ENCODE measurements around the gene PSMD2.

The PSMD2 gene

GRCh38 chr3:184322731-184323487 lies 23.9 kb downstream of the PSMD2 start:
- Mint-ChIP-seq H3K27ac (no peak overlapping the region), H3K4me1 (peaks cover 23% of the 10 kb centered on the region), H3K27me3 (no peaks in the 10 kb centered on the region), H3K4me3 (no peak overlapping the region), H3K9me3 (no peaks in the 10 kb centered on the region), H3K36me3 (peaks cover 84% of the 10 kb centered on the region)
- no peak for ATAC-seq

DNA sequence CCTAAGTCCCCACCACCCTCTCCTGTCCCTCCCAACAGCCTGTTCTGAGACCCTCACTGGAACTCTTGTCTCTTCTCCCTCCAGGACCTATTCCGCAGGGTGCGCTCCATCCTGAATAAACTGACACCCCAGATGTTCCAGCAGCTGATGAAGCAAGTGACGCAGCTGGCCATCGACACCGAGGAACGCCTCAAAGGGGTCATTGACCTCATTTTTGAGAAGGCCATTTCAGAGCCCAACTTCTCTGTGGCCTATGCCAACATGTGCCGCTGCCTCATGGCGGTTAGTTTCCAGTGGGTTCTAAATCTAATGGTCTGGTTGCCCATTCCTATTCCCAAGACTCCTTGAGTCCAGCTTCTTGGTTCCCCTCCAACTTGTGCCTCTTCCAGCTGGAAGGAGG lies 24.7 kb downstream of the PSMD2 start:
- Mint-ChIP-seq H3K27ac (no peak overlapping the region), H3K4me1 (peaks cover 22% of the 10 kb centered on the region), H3K36me3 (peaks cover 89% of the 10 kb centered on the region), H3K27me3 (no peaks in the 10 kb centered on the region), H3K9me3 (no peaks in the 10 kb centered on the region), H3K4me3 (no peak overlapping the region)
- no peak for ATAC-seq

GRCh38 chr3:184325269-184325668 lies 26.2 kb downstream of the PSMD2 start:
- Mint-ChIP-seq H3K4me3 (no peak overlapping the region), H3K9me3 (no peaks in the 10 kb centered on the region), H3K27ac (peak overlapping the region; percentile 52), H3K27me3 (no peaks in the 10 kb centered on the region), H3K36me3 (peaks cover 92% of the 10 kb centered on the region), H3K4me1 (peaks cover 14% of the 10 kb centered on the region)
- ATAC-seq, result no peak

DNA sequence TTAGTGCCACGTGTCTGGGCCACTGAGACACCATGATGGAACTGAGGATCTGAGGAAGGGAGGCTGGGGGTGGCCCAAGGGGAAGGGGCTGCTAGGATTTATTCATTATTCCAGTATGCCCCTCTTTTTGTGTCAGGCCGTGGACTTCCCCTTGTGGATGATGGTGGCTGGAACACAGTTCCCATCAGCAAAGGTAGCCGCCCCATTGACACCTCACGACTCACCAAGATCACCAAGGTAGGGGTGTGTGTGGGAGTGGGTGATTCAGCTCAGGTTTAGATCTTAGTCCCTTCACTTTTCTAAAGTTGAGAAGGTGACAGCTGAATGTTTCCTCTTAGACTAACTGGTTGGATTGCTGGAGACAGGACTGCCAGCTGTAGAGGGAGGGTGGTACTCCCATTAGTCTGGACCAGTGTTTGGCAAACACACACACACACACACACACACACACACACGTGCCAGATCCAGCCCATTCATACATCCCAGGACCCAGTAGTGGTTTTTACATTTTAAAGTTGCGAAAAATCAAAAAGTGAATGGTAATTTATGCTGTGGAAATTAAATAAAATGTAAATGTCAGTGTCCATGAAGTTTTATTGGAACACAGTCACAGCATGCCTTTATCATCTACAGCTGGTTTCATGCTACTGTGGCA lies 26.8 kb downstream of the PSMD2 start:
- no peak overlapping the region for H3K4me3 Mint-ChIP-seq
- peaks cover 14% of the 10 kb centered on the region for H3K4me1 Mint-ChIP-seq
- no peaks in the 10 kb centered on the region for H3K27me3 Mint-ChIP-seq
- peaks cover 89% of the 10 kb centered on the region for H3K36me3 Mint-ChIP-seq
- ATAC-seq, result no peak
- H3K9me3 Mint-ChIP-seq, result no peaks in the 10 kb centered on the region
- H3K27ac Mint-ChIP-seq, result peak overlapping the region; percentile 52

- Mint-ChIP-seq H3K4me1 (peaks cover 5% of the 10 kb centered on the region), H3K27ac (no peak overlapping the region), H3K9me3 (no peaks in the 10 kb centered on the region), H3K27me3 (no peaks in the 10 kb centered on the region), H3K4me3 (no peak overlapping the region), H3K36me3 (peaks cover 89% of the 10 kb centered on the region)
- no peak for ATAC-seq
These were observed 28.1 kb downstream of the PSMD2 start for GRCh38 chr3:184327171-184327570.

GRCh38 chr3:184328516-184328915 lies 29.5 kb downstream of the PSMD2 start:
- Mint-ChIP-seq H3K36me3 (peaks cover 92% of the 10 kb centered on the region), H3K4me3 (no peak overlapping the region), H3K4me1 (peaks cover 16% of the 10 kb centered on the region), H3K27me3 (no peaks in the 10 kb centered on the region), H3K27ac (peak overlapping the region; percentile 43), H3K9me3 (no peaks in the 10 kb centered on the region)
- no peak for ATAC-seq

DNA sequence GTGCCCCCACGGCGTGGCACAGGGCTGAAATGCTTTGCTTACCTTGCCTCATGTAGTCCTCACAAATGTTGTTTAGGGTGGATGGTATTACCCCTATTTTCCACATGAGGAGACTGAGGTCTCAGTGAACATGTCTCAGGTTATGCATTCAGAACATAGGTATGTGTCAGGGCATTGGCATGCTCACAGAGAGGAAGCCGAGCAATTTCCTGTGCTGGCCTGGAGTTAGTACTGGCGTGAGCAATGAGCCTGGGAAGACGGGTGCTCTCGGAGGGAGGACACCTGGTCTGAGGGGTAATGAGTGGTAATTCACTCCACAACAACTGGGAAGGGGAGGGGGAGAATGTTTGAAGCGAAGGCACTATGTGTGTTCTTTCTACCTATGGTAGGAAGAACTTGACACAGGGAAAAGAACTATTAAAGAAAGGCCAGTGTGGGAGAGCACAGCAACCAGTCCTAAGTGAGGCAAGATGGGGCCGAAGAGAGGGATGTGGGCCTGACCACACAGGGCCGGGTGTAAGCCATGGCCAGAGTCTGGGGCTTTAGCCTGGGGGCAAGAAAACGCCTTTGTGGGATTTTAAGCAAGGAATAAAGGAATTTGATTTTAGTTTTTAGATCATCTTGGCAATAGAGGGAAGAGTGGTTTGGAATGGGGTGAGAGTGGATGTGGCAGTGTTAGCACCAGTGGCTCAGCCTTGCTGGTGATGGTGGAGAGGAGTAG lies 33.5 kb downstream of the PSMD2 start:
- ATAC-seq, result no peak
- H3K36me3 Mint-ChIP-seq, result peaks cover 59% of the 10 kb centered on the region
- peaks cover 4% of the 10 kb centered on the region for H3K27me3 Mint-ChIP-seq
- no peak overlapping the region for H3K4me3 Mint-ChIP-seq
- H3K4me1 Mint-ChIP-seq, result peaks cover 41% of the 10 kb centered on the region
- H3K27ac Mint-ChIP-seq, result peak overlapping the region; percentile 36
- H3K9me3 Mint-ChIP-seq, result no peaks in the 10 kb centered on the region

GRCh38 chr3:184333190-184333589 lies 34.1 kb downstream of the PSMD2 start:
- peaks cover 11% of the 10 kb centered on the region for H3K27me3 Mint-ChIP-seq
- H3K27ac Mint-ChIP-seq, result peak overlapping the region; percentile 36
- no peaks in the 10 kb centered on the region for H3K9me3 Mint-ChIP-seq
- H3K4me1 Mint-ChIP-seq, result peaks cover 48% of the 10 kb centered on the region
- ATAC-seq, result no peak
- peaks cover 52% of the 10 kb centered on the region for H3K36me3 Mint-ChIP-seq
- no peak overlapping the region for H3K4me3 Mint-ChIP-seq

DNA sequence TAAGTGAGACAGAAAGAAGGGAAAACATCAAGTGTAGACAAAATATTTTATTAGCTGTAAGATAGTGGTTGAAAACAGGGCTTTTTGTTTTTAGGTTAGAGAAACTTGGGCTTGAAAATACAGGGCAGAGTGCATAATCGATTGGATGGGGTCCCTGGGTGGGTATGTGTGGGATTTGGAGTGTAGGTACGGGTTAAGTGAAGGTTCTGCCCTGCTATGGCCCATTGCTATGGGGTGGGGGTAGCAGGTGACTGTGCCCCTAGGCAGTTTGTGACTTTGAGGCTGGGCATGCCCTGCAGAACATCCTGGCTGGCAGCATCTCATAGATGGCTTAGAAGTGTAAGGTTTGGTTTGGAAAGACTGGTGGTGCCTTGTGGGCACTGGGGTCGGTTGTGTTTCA lies 34.7 kb downstream of the PSMD2 start:
- Mint-ChIP-seq H3K9me3 (no peaks in the 10 kb centered on the region), H3K36me3 (peaks cover 47% of the 10 kb centered on the region), H3K27ac (peak overlapping the region; percentile 36), H3K27me3 (peaks cover 14% of the 10 kb centered on the region), H3K4me1 (peaks cover 51% of the 10 kb centered on the region), H3K4me3 (no peak overlapping the region)
- ATAC-seq, result no peak

GRCh38 chr3:184334470-184335158 lies 35.6 kb downstream of the PSMD2 start:
- Mint-ChIP-seq H3K27ac (peak overlapping the region; percentile 36), H3K9me3 (no peaks in the 10 kb centered on the region), H3K27me3 (peaks cover 14% of the 10 kb centered on the region), H3K36me3 (peaks cover 43% of the 10 kb centered on the region), H3K4me1 (peaks cover 54% of the 10 kb centered on the region), H3K4me3 (no peak overlapping the region)
- no peak for ATAC-seq

GRCh38 chr3:184335291-184335660 lies 36.2 kb downstream of the PSMD2 start:
- no peak for ATAC-seq
- Mint-ChIP-seq H3K4me1 (peaks cover 54% of the 10 kb centered on the region), H3K4me3 (peak overlapping the region; percentile 89), H3K9me3 (no peaks in the 10 kb centered on the region), H3K27ac (peak overlapping the region; percentile 36), H3K27me3 (peaks cover 14% of the 10 kb centered on the region), H3K36me3 (peaks cover 40% of the 10 kb centered on the region)

DNA sequence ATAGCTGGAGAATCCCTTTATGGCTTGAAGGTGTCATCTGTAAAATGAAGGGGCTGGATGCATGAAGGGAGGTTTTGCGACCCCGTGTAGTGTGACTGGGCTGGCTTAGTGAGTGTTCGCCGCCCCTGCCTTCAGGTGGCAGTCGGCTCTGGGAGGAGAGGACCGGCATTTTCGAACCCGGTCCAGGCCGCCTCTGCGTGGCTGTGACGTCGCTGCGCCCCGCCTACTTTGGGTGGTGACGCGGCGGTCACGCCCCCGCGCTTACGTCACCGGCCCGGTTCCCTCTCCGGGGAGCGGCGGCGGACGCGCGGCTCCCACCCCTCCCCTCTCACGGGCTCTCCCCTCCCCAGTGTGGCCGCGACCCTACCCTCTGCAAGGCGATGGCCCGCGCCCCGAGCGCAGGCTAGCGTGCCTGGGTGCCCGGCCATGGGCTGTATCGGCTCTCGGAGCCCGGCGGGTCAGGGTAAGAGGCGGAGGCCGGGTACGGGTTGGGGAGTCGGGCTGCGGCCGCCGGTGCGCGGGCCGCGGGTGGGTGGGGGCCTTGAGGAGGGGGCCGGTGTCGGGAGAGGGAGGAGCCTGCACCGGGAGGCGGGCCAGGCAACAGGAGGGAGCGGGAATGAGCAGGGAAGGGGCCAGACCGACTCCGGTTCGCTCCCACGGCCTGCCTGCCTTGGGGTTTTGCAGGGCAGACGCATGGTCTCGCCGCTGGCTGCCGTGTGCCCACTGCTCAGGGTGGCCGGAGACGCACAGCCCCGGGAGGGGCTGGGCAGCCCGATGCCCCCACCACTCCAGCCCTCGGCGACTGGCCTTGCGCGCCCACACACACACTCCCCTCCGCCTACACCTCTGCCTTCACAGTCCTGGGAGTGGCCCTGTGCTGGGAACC lies 36.9 kb downstream of the PSMD2 start:
- H3K4me3 Mint-ChIP-seq, result peak overlapping the region; percentile 89
- H3K36me3 Mint-ChIP-seq, result peaks cover 42% of the 10 kb centered on the region
- H3K4me1 Mint-ChIP-seq, result peaks cover 54% of the 10 kb centered on the region
- H3K27ac Mint-ChIP-seq, result peak overlapping the region; percentile 36
- ATAC-seq, result peak; percentile 86
- peaks cover 14% of the 10 kb centered on the region for H3K27me3 Mint-ChIP-seq
- H3K9me3 Mint-ChIP-seq, result no peaks in the 10 kb centered on the region

GRCh38 chr3:184336547-184337398 lies 37.7 kb downstream of the PSMD2 start:
- peaks cover 14% of the 10 kb centered on the region for H3K27me3 Mint-ChIP-seq
- H3K4me1 Mint-ChIP-seq, result peaks cover 54% of the 10 kb centered on the region
- no peaks in the 10 kb centered on the region for H3K9me3 Mint-ChIP-seq
- H3K27ac Mint-ChIP-seq, result peak overlapping the region; percentile 36
- peaks cover 34% of the 10 kb centered on the region for H3K36me3 Mint-ChIP-seq
- ATAC-seq, result no peak
- peak overlapping the region; percentile 89 for H3K4me3 Mint-ChIP-seq

- peaks cover 14% of the 10 kb centered on the region for H3K27me3 Mint-ChIP-seq
- H3K4me3 Mint-ChIP-seq, result peak within 1 kb of the TSS; percentile 89
- peak within 1 kb of the TSS; percentile 36 for H3K27ac Mint-ChIP-seq
- ATAC-seq, result no peak
- peaks cover 54% of the 10 kb centered on the region for H3K4me1 Mint-ChIP-seq
- peaks cover 29% of the 10 kb centered on the region for H3K36me3 Mint-ChIP-seq
- H3K9me3 Mint-ChIP-seq, result no peaks in the 10 kb centered on the region
These were observed 38.3 kb downstream of the PSMD2 start, which contains the start of gene FAM131A for GRCh38 chr3:184337399-184337714. FAM131A (plus strand) TSS chr3:184337600; CDS start chr3:184337631, 31 bp downstream.
